MG63 (cell line): ENCODE data around the gene IL26. TPM values are rescaled to one million over a fixed set of nuclear protein-coding genes. Genes with fewer than 3 reads are reported as not detected.
"Not testable (repeated sequence)": the region's sequence is repeated elsewhere in the genome, so short reads cannot be mapped to it uniquely, and the experiment has no call there.

Experiments used
- DNase-seq: peaks from one replicate; pipeline ENCODE4 v3.0.0-alpha.2; 2020
- H3K27me3 ChIP-seq: fragments of 250-450 bp; sonication (Bioruptor Pico); 2 replicates; pipeline ENCODE4 v1.5.1; 2020; ENCODE audit warnings: mild to moderate bottlenecking, moderate library complexity
- H3K36me3 ChIP-seq: fragments of 250-450 bp; sonication (Bioruptor Pico); 2 replicates; pipeline ENCODE4 v1.5.1; 2020; ENCODE audit warnings: mild to moderate bottlenecking, moderate library complexity
- H3K4me3 ChIP-seq: fragments of 250-450 bp; sonication (Bioruptor Pico); 2 replicates; pipeline ENCODE4 v1.5.1; 2020; ENCODE audit warnings: mild to moderate bottlenecking, moderate library complexity
- H3K9me3 ChIP-seq: fragments of 250-450 bp; sonication (Bioruptor Pico); 2 replicates; pipeline ENCODE4 v1.5.1; 2020; ENCODE audit warnings: mild to moderate bottlenecking, moderate library complexity
- total RNA-seq: library from RNA; depleted of rRNA; stranded (reverse); fragments of >200 nt; shearing (Covaris generic); gene quantifications from 2 replicates; pipeline ENCODE4 v1.2.3, GENCODE V29; 2014; ENCODE audit warnings: low replicate concordance

IL26 gene
- total RNA-seq, 1 experiment from 2014 or later = 1.6 TPM

GRCh38 chr12:68178184-68178583, 47.4 kb downstream of the IL26 start:
- H3K9me3 ChIP-seq = no peaks in the 10 kb centered on the region
- H3K27me3 ChIP-seq = no peaks in the 10 kb centered on the region
- no peaks in the 10 kb centered on the region for H3K36me3 ChIP-seq
- DNase-seq = no peak
- H3K4me3 ChIP-seq = no peak overlapping the region

- DNase-seq = no peak
These were observed 48.0 kb downstream of the IL26 start for GRCh38 chr12:68177562-68177961.

GRCh38 chr12:68176257-68176656, 49.4 kb downstream of the IL26 start:
- DNase-seq = no peak
- no peaks in the 10 kb centered on the region for H3K27me3 ChIP-seq
- H3K4me3 ChIP-seq = no peak overlapping the region
- H3K9me3 ChIP-seq = no peaks in the 10 kb centered on the region
- no peaks in the 10 kb centered on the region for H3K36me3 ChIP-seq

More at GRCh38 chr12:68177562-68177961, 48.0 kb downstream of the IL26 start:
- Histone ChIP-seq H3K9me3 (no peaks in the 10 kb centered on the region), H3K36me3 (no peaks in the 10 kb centered on the region), H3K4me3 (no peak overlapping the region), H3K27me3 (no peaks in the 10 kb centered on the region)

- Histone ChIP-seq H3K9me3 (no peaks in the 10 kb centered on the region), H3K4me3 (no peak overlapping the region), H3K36me3 (no peaks in the 10 kb centered on the region), H3K27me3 (no peaks in the 10 kb centered on the region)
- DNase-seq = no peak
These were observed 50.0 kb downstream of the IL26 start for GRCh38 chr12:68175557-68176061.

- not testable (repeated sequence) for H3K9me3 ChIP-seq
These were observed 50.8 kb downstream of the IL26 start for GRCh38 chr12:68174761-68175160.

GRCh38 chr12:68173792-68174191, 51.8 kb downstream of the IL26 start:
- no peak overlapping the region for H3K4me3 ChIP-seq
- H3K9me3 ChIP-seq = no peaks in the 10 kb centered on the region
- no peak for DNase-seq
- no peaks in the 10 kb centered on the region for H3K27me3 ChIP-seq
- no peaks in the 10 kb centered on the region for H3K36me3 ChIP-seq

More at GRCh38 chr12:68174761-68175160, 50.8 kb downstream of the IL26 start:
- not testable (repeated sequence) for DNase-seq, H3K4me3 ChIP-seq, H3K27me3 ChIP-seq, H3K36me3 ChIP-seq

- no peaks in the 10 kb centered on the region for H3K9me3 ChIP-seq
- DNase-seq = no peak
- H3K36me3 ChIP-seq = no peaks in the 10 kb centered on the region
- H3K27me3 ChIP-seq = no peaks in the 10 kb centered on the region
- no peak overlapping the region for H3K4me3 ChIP-seq
These were observed 54.9 kb downstream of the IL26 start for GRCh38 chr12:68170726-68171125.

GRCh38 chr12:68169213-68169889, 56.3 kb downstream of the IL26 start:
- H3K9me3 ChIP-seq = no peaks in the 10 kb centered on the region
- DNase-seq = no peak
- no peaks in the 10 kb centered on the region for H3K27me3 ChIP-seq
- H3K36me3 ChIP-seq = no peaks in the 10 kb centered on the region
- no peak overlapping the region for H3K4me3 ChIP-seq

- Histone ChIP-seq H3K4me3 (no peak overlapping the region), H3K36me3 (no peaks in the 10 kb centered on the region), H3K9me3 (no peaks in the 10 kb centered on the region), H3K27me3 (no peaks in the 10 kb centered on the region)
- DNase-seq = no peak
These were observed 59.2 kb downstream of the IL26 start for GRCh38 chr12:68166317-68166831.

GRCh38 chr12:68163560-68164081, 62.0 kb downstream of the IL26 start:
- no peaks in the 10 kb centered on the region; the same call in 1 of the 2 replicates for H3K27me3 ChIP-seq
- no peaks in the 10 kb centered on the region for H3K36me3 ChIP-seq
- no peak for DNase-seq
- H3K4me3 ChIP-seq = no peak overlapping the region
- no peaks in the 10 kb centered on the region for H3K9me3 ChIP-seq

GRCh38 chr12:68162374-68162773, 63.2 kb downstream of the IL26 start:
- H3K36me3 ChIP-seq = no peaks in the 10 kb centered on the region
- H3K27me3 ChIP-seq = no peaks in the 10 kb centered on the region; the same call in 1 of the 2 replicates
- H3K4me3 ChIP-seq = no peak overlapping the region
- DNase-seq = no peak
- H3K9me3 ChIP-seq = no peaks in the 10 kb centered on the region

- DNase-seq = no peak
- H3K27me3 ChIP-seq = no peaks in the 10 kb centered on the region; the same call in 1 of the 2 replicates
- H3K36me3 ChIP-seq = no peaks in the 10 kb centered on the region
- no peak within 1 kb of the TSS for H3K4me3 ChIP-seq
- H3K9me3 ChIP-seq = no peaks in the 10 kb centered on the region
These were observed 65.8 kb downstream of the IL26 start, which contains the start of gene IFNG for GRCh38 chr12:68159681-68160304. TSS of gene IFNG (minus strand) at chr12:68159740. CDS start at chr12:68159615, 125 bp downstream.

GRCh38 chr12:68158432-68158831, 67.2 kb downstream of the IL26 start:
- no peaks in the 10 kb centered on the region; the same call in 1 of the 2 replicates for H3K27me3 ChIP-seq
- no peak for DNase-seq
- H3K9me3 ChIP-seq = no peaks in the 10 kb centered on the region
- H3K4me3 ChIP-seq = no peak overlapping the region
- no peaks in the 10 kb centered on the region for H3K36me3 ChIP-seq

- H3K9me3 ChIP-seq = no peaks in the 10 kb centered on the region
- H3K36me3 ChIP-seq = no peaks in the 10 kb centered on the region
- no peaks in the 10 kb centered on the region; the same call in 1 of the 2 replicates for H3K27me3 ChIP-seq
- DNase-seq = no peak
- H3K4me3 ChIP-seq = no peak overlapping the region
These were observed 68.2 kb downstream of the IL26 start for GRCh38 chr12:68157380-68157779.

GRCh38 chr12:68156636-68157035, 69.0 kb downstream of the IL26 start:
- H3K4me3 ChIP-seq = no peak overlapping the region
- no peaks in the 10 kb centered on the region for H3K36me3 ChIP-seq
- no peaks in the 10 kb centered on the region; the same call in 1 of the 2 replicates for H3K27me3 ChIP-seq
- H3K9me3 ChIP-seq = no peaks in the 10 kb centered on the region
- DNase-seq = no peak

GRCh38 chr12:68154779-68155178, 70.8 kb downstream of the IL26 start:
- Histone ChIP-seq H3K27me3 (no peaks in the 10 kb centered on the region; the same call in 1 of the 2 replicates), H3K9me3 (no peaks in the 10 kb centered on the region), H3K4me3 (no peak overlapping the region), H3K36me3 (no peaks in the 10 kb centered on the region)
- no peak for DNase-seq
